Activated CD8-positive, alpha-beta T cell treated with anti-CD3 and anti-CD28 coated beads for 36 hours (primary cell): Measurements from ENCODE around the gene MEG3. TPM values are rescaled to one million over a fixed set of nuclear protein-coding genes. Genes with fewer than 3 reads are reported as not detected.
A peak's percentile ranks its signal among the peaks of the same experiment; 100 is the strongest.

ENCODE experiments used
- ATAC-seq: fragments of 200-7000 bp; cut with Tn5 transposase; one replicate; pipeline ENCODE4 v1.10.0; 2021; ENCODE audit warnings: mild to moderate bottlenecking, moderate library complexity
- CTCF ChIA-PET: fragments of 350-600 bp; sonication (Branson Sonifier 250); formaldehyde crosslinking; loops from one replicate; lab custom pipeline; 2021; ENCODE audit warnings: antibody characterized with exemption; lab: Charles Lee
- POLR2A ChIA-PET: fragments of 350-600 bp; sonication (Branson Sonifier 250); formaldehyde crosslinking; loops from one replicate; lab custom pipeline; 2021; ENCODE audit warnings: antibody characterized with exemption; lab: Charles Lee
- DNase-seq: peaks from one replicate; pipeline ENCODE4 v3.0.0-alpha.2; 2020
- H3K27ac Mint-ChIP-seq: one replicate; pipeline ENCODE4 v1.8.0; 2021; ENCODE audit warnings: mild to moderate bottlenecking, mixed read lengths
- H3K27me3 Mint-ChIP-seq: one replicate; pipeline ENCODE4 v1.8.0; 2021; ENCODE audit warnings: mixed read lengths
- H3K36me3 Mint-ChIP-seq: one replicate; pipeline ENCODE4 v1.8.0; 2021; ENCODE audit warnings: low read depth, mixed read lengths
- H3K4me1 Mint-ChIP-seq: one replicate; pipeline ENCODE4 v1.8.0; 2021; ENCODE audit warnings: low read depth, mixed read lengths
- H3K4me3 Mint-ChIP-seq: one replicate; pipeline ENCODE4 v1.8.0; 2021; ENCODE audit warnings: mild to moderate bottlenecking, moderate library complexity, mixed read lengths
- H3K9me3 Mint-ChIP-seq: one replicate; pipeline ENCODE4 v1.8.0; 2021; ENCODE audit warnings: mixed read lengths
- CTCF ChIP-seq: fragments of 200-600 bp; IDR thresholded peaks from one replicate; pipeline ENCODE4 v1.8.0; 2022; ENCODE audit warnings: antibody characterized with exemption, mild to moderate bottlenecking
- intact Hi-C: fragments of 100-400 bp; cut with micrococcal nuclease; formaldehyde crosslinking; loops from one replicate; pipeline ENCODE4 v1.10.0; 2022
- total RNA-seq, 2 experiments: library from RNA; stranded (reverse); gene quantifications; one replicate each; pipeline ENCODE4 v1.2.3, GENCODE V29; 2021

The MEG3 gene
- total RNA-seq, 2 experiments from 2014 or later = not detected

- POLR2A ChIA-PET = no interaction called here
- intact Hi-C loops = no loop called here
- ATAC-seq (peak; percentile 51), DNase-seq (peak; percentile 12)
- Mint-ChIP-seq H3K27ac (no peak overlapping the region), H3K36me3 (no peaks in the 10 kb centered on the region), H3K4me3 (no peak overlapping the region), H3K27me3 (no peaks in the 10 kb centered on the region), H3K9me3 (peaks cover 3% of the 10 kb centered on the region), H3K4me1 (peaks cover 3% of the 10 kb centered on the region)
- no peak for TF ChIP-seq CTCF
- CTCF ChIA-PET = no interaction called here
These were observed 45.6 kb downstream of the MEG3 start for GRCh38 chr14:100871234-100872186.

- ATAC-seq = peak; percentile 63
- no peak for TF ChIP-seq CTCF
- H3K4me1 Mint-ChIP-seq = peaks cover 3% of the 10 kb centered on the region
- DNase-seq = peak; percentile 7
- ChIA-PET POLR2A (no interaction called here), CTCF (no interaction called here)
- H3K4me3 Mint-ChIP-seq = no peak overlapping the region
- no peak overlapping the region for H3K27ac Mint-ChIP-seq
- intact Hi-C loops = no loop called here
- H3K9me3 Mint-ChIP-seq = peaks cover 3% of the 10 kb centered on the region
- H3K27me3 Mint-ChIP-seq = no peaks in the 10 kb centered on the region
- no peaks in the 10 kb centered on the region for H3K36me3 Mint-ChIP-seq
These were observed 46.6 kb downstream of the MEG3 start for GRCh38 chr14:100872259-100873095.

- Mint-ChIP-seq H3K27me3 (no peaks in the 10 kb centered on the region), H3K4me3 (no peak overlapping the region), H3K36me3 (no peaks in the 10 kb centered on the region), H3K9me3 (peaks cover 3% of the 10 kb centered on the region), H3K27ac (no peak overlapping the region), H3K4me1 (peaks cover 3% of the 10 kb centered on the region)
- no peak for ATAC-seq
- POLR2A ChIA-PET = no interaction called here
- CTCF ChIA-PET = no interaction called here
- DNase-seq = no peak
- no peak for TF ChIP-seq CTCF
- intact Hi-C loops = no loop called here
These were observed 47.2 kb downstream of the MEG3 start for GRCh38 chr14:100873096-100873482.

- intact Hi-C loops = no loop called here
- ATAC-seq (no peak), DNase-seq (no peak)
- Mint-ChIP-seq H3K36me3 (no peaks in the 10 kb centered on the region), H3K9me3 (peaks cover 3% of the 10 kb centered on the region), H3K4me1 (peaks cover 3% of the 10 kb centered on the region), H3K27ac (no peak overlapping the region), H3K27me3 (no peaks in the 10 kb centered on the region), H3K4me3 (no peak overlapping the region)
- ChIA-PET POLR2A (no interaction called here), CTCF (no interaction called here)
- no peak for TF ChIP-seq CTCF
These were observed 48.1 kb downstream of the MEG3 start for GRCh38 chr14:100874051-100874410.
